ENCODE measurements around the gene ZBTB20.

ZBTB20 gene

DNA sequence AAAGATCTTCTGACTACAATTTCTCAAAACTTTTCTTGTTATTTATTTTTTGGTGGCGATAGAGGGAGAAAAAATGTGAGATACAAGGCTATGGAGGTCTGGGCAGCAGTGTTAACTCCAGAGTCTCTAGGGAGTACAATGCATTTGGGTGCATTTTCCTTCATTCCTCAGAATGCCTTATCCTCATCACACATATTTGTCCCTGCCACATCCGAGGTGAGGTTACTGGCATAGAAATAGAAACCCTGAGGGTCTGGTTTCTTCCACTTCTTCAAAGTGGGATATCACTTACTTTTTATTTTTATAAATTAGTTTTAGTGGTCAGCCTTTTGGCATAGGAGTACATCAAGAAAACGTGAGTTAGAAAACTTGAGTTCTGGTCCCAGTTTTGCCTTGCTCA, 702.9 kb downstream of the ZBTB20 start:
- no peak for DNase-seq (ENCODE audit: low read depth)

DNA sequence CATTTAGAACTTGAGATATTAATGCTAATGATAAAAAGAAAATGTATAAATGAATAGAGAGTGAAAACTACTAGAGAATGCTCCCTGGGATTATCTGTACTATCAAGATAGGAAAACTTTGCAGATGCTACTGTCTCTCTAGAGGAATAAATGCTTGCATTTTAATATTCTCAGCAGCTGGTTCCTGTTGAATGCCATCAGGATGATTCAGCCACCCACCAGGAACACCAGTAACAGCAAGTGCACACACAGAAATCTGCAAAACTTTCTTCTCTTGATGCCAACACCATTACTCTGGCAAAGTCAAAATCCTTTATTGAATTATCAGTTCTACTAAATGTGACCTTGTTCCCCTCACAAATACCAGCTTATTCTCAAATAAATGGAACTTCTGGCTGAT, 704.8 kb downstream of the ZBTB20 start:
- DNase-seq (ENCODE audit: low read depth) = no peak

DNA sequence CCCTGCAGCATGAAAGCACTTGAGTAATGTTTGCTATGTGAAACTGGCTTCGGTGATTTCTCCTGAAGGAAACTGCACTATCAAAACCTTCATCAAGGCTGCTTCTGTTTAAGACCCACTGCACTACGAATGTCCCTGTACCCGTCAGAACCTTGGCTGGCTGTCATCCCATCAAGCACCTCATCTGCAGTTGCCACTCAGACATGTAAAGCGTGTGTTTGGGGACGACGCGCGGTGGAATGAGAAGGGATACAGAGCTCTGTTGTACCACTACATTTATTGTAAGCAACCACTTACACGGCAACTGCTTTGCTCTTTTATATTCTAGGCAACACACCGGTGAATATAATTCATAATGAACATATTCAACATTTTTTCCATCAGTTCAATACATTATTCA, 705.7 kb downstream of the ZBTB20 start:
- no peak for DNase-seq (ENCODE audit: low read depth)

DNA sequence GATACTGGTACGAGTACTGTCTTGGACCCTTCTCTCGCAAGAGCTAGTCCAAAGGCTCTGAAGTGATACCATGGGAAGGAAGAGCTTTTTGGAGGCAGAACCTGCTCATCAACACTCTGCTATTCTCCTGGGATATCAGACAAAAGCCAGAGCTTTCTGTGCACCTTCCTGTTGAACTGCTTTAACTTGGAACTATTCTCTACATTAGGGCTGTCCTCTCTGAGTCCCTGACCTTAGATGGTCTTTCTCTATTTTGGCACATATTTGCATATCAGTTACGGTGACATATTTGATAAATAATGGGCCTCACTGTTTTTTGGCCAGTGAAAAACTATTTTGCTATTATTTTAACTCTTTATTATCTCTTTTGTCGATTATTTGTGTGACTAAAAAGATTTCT, 706.4 kb downstream of the ZBTB20 start:
- DNase-seq (ENCODE audit: low read depth) = no peak

DNA sequence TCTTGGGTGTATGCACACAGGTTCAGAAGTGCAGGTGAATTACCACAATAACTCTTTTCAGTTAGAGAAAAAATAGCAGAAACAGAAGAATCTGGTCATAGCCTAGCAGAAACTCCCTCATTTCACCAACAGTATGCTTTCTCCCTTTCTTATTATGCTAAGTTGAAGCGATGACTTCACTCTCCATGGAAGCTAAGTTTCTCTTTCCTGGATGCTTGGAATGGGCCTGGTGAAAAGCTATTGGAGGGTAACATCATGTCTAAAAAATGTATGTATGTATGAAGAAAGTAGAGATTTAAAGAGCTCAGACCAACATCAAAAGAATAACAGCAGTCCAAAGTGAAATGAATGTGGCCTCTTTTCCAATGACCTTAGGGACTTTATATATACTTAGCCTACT, 707.8 kb downstream of the ZBTB20 start:
- DNase-seq (ENCODE audit: low read depth) = no peak

DNA sequence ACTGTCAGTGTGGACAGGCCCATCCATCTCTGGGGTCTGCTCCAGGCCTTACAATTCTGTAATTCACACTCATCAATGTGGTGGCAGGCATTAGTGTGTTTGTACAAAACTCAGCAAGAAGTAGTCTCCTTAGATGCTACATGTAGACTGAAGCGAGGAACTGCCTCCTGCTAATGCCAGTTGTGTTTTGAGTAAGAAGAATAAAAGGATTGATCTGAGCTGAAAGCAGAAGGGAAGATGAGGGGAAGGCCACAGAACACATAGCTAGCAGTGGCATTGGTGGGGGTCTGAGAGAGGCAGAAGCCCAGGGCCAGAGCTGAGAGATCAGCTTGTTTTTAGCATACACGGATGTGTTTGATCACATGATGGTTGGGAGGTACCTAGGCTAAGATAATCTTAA, 709.2 kb downstream of the ZBTB20 start:
- no peak for DNase-seq (ENCODE audit: low read depth)

DNA sequence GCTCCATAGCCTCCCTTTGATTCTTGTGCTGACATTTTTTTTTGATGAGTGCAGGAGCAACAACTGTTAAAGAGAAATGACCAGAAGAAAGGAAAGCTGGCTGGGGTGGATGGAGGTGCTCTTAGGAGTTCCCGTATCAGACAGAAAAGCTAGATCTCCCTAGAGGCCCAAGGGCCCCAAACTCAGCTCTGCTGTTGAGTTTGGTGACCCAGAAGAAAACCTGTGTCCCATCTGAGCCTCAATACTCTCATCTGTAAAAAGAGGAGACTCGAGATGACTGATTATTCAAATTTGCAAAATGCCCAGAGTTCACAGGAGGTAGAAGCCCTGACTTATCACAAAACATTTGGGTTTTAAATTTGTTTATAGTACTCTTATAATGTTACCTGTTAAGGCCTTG, 710.9 kb downstream of the ZBTB20 start:
- no peak for DNase-seq (ENCODE audit: low read depth)

DNA sequence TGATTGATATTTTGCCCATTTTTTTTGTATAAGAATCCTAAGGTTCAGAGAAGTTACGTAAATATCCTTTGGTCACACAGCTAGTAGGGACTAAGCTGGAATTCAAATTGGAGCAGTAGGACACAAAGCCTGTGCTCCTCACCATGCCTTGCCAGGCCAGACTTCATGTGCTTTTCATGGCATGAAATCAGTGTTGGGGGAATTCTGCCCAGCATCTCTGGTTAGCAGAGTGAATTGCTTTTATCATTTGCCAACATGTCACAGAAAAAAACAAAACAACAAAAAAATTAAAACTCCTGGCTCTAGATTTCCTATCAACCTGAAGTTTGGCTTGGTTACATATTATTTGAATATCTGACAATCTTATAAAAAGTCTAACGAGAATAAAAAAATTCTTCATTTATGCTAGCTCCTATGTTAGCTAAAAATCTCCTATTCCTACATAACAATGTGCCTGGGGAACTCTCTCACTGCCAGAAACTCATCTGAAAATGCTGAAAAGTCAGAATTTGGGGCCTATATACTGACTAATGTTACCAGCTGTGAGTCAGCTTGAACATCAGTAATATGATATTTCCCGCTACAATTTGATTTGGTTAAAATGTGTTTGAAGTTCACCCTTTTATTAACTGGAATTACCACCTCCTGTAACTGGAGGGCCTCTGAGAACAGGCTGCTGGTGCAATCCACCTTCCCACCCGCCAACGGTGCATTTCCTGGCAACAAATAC, 711.5 kb downstream of the ZBTB20 start:
- no peak for DNase-seq (ENCODE audit: low read depth)

DNA sequence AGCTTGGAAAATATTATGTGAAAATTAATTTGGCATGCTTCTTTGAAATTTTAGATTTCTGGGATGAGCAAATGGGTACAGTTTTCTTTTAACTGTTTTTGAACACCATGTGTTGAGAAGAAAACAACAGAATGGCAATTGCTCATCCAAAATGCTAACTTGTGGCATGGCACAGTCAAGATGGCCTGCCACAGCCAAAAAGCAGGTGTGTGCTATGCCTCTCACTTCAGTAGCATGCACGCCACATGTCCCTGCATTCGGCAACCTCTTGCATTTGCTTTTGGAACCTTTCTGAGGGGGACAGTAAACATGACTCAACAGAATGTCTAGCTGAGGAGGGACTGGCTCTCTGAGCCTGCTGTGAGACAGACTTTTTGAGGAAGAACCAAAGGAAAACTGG, 714.8 kb downstream of the ZBTB20 start:
- DNase-seq (ENCODE audit: low read depth) = no peak

DNA sequence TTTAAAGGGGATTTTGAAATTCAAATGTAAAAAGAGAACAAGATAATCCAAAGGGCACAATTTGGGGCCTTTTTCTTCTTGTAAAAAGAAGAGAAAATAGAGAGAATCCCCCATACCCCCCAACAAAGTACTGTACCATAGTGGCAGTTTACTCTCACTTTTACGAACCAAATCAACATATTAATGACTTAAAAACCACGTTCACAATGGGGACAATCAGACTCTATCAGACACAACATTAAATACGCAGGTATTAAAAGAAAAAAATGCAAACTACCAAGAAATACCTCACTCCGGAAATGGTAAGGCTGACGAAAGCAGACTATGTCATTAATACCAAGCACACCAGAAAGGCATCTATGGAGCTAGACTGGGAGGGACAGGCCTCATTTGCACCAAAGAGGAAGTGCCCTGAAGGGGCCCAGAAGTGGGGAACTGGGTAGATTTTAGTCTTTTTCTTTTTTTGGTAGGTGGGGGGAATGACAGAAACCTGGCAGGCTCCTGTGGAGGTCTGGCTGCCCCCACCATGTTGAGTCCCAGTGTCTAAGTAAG, 719.0 kb downstream of the ZBTB20 start:
- no peak for DNase-seq (ENCODE audit: low read depth)

DNA sequence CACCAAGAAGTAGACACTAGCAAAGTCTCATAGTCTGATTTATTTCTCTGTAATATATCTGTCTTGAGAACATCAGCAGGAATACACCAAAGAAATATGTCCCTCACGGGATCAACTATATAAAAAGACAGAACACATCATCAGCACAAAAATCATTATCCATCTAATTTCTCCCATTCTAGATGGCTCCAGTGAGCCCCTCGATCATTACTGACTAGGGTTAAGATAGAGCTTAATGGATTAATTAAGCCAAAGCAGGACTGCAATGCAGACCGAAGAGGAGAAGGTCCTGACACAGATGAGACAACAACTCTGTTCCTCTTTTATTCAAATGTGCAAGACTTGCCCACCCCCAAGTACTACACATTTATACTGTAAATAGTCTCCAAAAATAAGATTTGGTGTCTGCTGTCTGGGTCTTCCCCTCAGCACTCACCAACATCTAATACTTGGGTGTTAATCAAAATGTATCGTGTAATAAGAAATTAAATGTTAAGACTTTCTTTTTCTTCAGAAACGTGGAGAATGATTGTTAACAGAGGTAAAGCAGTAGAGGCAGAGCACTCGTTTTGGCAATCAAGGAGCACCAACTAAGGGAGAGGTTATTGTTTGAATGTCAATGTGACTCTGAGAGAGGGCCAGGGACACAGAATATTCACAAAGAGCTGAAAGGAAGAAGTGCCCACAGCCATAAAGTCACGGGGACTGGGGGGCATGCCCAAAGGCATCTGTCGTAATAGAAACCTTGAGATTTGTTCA, 719.6 kb downstream of the ZBTB20 start:
- DNase-seq (ENCODE audit: low read depth) = no peak

DNA sequence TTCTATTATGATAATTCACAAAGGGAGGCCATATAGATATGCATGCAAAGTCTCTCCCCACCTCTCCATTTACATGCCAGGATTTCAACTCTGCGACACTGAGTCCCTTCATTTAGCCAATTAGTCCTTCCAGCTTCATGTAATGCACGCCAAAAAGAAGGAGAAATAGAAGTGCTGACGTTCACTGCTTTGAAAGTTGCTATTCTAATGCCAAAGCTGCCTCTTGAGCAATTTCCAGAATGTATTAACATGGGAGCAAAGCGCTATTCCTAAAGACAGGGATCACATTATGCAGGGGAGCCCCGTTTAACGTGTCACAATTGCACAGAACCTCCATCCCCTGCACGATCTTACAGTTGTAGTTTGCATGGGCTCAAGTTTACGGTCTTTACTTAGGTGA, 722.8 kb downstream of the ZBTB20 start:
- DNase-seq (ENCODE audit: low read depth) = no peak

DNA sequence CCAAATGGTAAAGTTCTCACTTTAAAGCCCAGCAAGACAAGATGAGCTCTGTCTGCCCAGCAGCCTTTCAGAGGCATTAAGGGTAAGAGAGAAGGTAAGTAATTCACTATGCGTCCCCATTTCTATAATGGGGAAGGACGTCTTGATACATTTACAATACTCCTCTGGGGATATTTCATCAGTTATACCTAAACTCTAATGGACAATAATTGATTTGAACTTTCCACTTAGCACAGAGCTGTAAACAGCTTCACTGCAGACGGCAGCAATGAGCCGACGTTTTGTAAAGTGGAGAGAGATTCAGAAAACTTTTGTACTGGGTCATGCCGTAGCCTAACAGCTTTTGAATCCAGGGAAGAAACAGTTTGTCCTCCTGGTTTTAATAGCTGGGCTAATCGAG, 725.9 kb downstream of the ZBTB20 start:
- DNase-seq (ENCODE audit: low read depth) = no peak

DNA sequence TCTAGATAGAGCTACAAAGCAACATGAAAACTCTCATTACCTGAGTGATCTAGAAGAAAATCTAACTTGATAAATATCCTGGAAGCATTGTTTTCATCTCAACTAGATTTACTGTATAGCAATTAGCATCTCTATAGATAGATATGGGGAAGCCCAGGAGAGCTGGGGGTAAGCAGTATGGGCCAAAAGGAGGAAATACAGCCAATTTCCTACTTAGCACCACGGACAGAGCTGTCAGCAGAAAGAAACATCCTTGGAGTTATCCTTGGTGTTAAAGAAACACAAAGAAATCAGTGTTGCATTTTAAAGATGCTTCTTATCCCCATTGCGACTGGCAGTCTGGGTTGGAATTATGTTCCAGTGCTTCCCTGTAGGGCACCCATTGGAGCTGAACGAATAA, 727.0 kb downstream of the ZBTB20 start:
- DNase-seq (ENCODE audit: low read depth) = no peak

DNA sequence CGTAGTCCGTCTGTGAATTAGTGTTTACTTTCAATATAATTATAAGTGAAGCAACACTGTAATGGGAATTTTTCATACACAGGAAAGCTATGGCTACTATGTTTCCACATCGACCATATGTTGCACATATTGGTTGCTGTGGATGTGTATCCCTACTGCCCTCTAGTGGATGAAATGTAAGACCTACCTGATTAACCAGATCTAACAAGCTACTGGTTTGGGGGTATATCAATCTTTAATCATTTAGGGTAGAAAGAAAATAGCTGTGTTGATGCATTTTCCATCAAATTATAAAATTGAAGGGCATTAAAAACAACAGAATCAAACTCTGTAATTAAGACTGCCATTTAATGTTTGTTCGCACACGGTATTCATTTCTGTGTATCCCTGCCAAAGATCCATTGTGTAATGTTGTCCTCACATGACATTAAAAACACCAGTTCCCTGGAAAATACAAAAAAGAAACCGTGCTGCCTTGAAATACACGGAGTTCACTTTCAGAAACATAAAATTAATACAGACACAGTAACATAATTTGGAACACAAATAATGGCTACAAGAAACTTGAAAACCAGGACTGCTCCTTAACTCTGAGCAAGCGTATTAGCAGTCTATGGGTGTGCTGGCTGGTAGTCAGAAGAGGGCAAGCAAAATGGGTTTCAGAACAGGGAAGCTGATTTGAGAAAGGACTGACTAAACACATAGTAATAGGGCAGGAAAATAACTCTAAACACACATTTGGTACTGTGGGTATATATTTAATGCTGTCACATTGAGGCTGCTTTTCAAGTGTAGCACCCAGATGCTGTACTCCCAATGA, 728.2 kb downstream of the ZBTB20 start:
- DNase-seq (ENCODE audit: low read depth) = peak; percentile 12

DNA sequence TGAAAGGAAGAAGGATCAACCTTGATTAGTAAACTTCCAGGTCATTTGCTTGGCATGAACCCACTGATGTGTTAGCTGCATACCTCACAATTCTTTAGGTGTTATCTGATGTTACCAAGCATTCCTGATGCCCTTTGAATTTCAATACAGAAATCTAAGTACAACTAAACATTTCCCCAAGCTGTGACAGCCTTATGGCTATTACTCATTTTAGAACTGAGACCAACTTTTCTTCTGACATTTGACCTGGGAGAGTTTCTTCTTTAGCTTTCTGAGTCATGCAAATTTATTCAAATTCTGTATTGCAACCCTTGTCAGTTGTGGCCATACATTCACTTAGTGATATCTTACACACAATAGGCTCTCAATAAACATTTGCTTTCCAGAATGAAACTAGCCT, 729.0 kb downstream of the ZBTB20 start:
- no peak for DNase-seq (ENCODE audit: low read depth)

DNA sequence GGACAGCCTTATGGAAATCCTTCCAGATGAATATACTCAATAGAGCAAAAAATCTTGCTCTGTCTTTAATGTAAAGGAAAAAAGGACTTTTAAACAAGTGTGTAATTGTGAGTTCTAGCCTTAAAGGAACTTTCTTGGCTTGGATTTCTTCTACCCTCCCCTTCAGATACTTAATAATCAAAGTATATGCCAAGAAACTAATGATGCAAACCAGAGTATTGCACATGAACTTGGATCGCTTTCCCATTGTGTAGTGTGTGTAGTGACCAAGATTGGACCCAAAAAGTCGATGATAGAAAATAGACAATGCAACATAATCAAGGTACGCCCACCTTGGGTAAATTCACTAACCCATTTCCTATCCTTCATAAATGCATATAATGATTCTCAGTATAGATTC, 729.4 kb downstream of the ZBTB20 start:
- no peak for DNase-seq (ENCODE audit: low read depth)

DNA sequence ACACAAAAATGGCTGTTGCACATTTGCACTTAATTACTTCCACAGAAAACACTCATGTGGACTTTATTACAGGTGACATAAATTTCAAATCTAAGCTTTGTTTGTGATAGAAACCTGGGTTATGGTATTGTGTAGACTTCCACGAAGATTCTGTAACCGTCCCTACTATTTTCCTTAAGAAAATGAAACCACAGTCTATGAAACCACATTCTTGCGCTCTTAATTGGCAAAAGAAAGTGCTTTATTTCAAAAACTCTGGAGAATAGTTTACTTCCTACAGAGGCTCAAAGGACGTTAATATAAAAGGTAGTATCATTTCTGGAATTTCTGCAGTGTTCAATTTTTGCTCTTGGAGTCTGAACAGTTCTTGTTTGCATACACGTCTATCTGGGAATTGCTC, 729.8 kb downstream of the ZBTB20 start:
- no peak for DNase-seq (ENCODE audit: low read depth)

DNA sequence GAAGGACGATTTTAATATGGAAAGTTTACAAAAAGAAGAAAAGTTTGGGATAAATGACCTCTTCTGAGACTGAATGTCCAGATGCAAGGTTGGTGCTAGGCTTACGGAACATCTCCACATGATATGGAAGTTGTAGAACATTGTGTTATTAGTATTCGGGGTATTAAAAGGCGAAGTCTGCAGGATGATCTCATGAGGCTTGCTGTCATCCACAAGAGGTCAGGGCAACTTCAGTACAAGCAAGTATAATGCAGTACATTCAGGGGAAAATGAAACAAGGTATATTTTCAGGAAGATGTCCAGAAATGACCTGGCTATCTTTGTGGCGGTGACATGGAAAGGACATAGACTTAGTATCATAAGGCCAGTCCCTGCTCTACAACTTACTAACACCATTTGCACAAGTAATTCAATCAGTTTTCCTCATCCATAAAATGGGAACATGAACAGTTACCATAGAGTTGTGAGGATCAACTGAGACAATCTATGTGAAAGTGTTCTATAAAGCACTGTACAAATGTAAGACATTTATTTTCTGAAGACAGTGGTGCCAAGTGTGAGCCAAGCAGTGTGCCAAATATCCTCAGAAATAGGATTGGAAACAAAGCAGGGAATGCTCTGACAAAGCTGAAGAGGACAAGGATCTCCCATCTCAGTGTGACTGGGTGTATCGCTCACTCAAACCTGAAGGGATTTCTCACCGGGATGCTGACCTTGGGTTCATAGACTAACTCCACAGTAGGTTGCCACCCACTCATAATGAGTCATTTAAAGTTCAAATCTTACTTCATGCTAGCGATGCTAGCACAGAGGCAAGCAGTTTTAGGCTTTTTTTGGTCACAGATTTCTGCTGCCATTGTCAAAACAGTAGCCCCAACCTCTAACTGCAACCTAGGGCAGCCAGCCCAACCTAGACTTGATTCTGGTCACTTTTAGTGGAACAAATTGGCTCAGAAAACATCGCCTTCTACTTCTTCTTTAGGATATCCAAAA, 735.0 kb downstream of the ZBTB20 start:
- DNase-seq (ENCODE audit: low read depth) = no peak

DNA sequence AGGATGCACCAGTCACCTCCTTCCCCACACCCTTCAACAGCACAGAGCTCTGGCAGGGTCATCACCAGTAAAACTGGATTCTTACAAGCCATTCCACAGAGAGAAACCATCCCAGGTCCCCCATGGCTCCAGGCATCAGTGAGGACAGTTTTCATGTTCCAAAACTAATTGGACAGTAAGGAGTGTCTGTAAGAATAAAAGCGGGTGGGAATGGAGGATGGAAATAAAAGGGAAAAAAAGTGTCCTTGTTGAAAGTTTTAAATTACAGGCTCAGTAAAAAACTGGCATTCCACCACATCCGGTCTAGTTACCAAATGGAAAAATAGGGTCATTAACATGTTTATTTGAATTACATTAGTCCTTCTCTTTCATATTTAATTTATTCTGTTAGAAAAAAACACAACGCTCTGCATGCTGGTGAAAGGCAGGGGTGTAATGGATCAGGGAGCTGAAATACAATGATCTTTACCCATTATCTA, 735.9 kb downstream of the ZBTB20 start:
- no peak for DNase-seq (ENCODE audit: low read depth)

Data from CMK (cell line).